GM18867 (cell line): ENCODE data around the gene MYL5.
"Not testable (repeated sequence)": the region's sequence is repeated elsewhere in the genome, so short reads cannot be mapped to it uniquely, and the experiment has no call there.

Source experiments
- ATAC-seq: cut with Tn5 transposase; IDR thresholded peaks from one replicate; pipeline ENCODE4 v1.9.1; 2021; ENCODE audit warnings: mild to moderate bottlenecking, moderate library complexity; ENCODE audit not compliant: unreplicated experiment

MYL5 gene

DNA sequence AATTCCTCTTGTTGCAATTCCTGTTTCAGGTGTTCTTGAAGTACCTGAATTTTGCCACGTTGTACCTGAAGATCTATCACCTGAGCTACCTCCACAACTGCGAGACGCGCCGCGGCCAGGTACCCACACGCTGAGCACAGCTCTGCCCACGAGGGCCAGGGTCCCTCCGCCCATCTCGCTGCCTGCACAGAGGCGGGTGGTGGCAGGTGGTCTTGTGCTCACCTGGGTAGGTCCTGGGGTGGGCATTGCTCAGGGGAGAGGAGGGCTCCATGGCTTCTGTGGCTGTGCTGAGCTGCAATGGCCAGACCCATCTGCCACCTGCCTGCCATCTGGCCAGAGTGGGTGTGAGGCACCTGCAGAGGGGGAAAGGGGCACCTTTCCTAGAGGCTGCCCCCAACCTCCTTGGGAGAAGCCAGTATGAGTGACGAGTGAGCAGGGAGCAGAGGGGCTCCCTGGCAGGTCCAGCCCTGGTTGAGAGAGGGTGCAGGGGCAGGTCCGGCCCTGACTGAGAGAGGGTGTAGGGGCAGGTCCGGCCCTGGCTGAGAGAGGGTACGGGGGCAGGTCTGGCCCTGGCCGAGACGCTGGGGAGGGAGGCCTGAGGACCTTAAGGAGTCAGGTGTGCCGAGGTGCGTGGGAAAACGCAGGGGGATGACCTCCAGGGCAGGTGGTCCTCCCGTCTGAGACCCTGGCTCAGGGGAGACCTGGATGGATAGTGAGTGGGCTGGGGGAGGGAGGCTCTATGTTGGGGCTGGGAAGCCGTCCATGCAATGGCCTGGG, 38.3 kb upstream of the MYL5 start:
- ATAC-seq: no peak

- ATAC-seq: no peak
Measured at GRCh38 chr4:636628-637159, 37.6 kb upstream of the MYL5 start.

DNA sequence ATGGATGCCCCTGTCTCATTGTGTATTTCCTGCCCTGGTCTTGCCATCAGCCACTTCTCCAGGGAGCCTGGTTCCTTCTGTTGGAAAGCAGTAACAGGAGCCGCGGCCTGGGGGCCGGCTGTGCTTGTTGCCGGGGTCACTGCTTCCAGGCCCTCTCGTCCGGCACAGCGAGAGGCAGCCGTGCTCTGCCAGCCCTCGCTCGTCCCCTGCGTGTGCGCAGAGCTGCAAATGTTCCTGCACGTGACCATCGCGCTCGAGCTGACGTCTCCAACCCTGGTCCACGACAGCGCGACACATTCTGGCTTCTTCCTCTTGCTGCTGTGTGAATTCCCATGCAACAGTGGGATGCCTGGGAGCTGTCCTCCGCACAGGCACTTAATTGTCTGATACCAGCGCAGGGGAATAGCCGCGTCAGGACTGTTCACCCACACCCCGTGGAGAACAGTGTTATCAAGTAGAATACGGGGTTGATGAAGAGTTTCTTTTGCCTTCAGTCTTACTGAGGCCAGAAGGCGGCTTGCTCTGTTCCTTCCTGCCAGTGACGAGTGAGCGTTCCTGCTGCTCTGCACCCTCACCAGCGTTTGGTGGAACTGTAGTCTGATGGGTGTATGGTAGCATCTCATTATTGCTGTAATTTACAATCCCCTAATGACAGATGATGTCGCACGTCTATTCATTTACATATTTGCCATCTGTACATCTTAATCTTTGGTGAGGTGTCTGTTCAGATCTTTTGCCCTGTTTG, 36.6 kb upstream of the MYL5 start:
- ATAC-seq: no peak

- ATAC-seq: not testable (repeated sequence)
Measured at GRCh38 chr4:642366-642765, 32.0 kb upstream of the MYL5 start.

DNA sequence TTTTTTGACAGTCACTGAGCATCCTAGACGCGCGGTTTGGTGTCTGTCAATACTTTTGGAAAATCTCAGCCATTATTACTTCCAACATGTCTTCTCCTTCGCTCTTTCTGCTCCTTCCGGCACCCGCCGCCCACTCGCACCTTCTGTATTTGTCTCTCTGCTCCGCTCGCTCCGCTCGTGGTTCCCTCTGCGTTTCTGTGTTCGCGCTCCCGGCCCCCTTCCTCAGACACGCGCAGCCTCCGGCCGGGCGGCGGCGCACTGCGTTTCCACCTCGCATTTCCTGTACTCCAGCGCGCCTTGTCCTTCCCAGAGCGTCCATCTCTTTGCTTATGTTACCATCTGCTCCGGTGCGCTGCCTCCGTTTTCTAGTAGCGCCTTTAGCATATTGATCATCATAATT, 27.9 kb upstream of the MYL5 start:
- ATAC-seq: no peak

DNA sequence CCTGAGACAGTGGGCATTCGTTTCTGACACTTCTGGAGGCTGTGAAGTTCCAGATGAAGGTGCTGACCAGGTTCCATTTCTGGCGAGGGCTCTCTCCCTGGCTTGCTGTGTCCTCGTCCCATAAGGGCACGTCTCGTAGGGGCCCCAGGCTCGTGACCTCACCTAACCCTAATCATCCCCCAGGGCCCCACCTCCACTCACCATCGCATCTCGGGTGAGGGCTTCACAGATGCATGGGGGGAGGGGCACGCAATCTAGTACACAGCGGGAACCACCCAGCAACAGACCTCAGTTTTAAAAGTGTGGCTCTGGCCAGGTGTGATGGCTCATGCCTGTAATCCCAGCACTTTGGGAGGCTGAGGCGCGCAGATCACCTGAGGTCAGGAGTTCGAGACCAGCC, 26.9 kb upstream of the MYL5 start:
- no peak for ATAC-seq

DNA sequence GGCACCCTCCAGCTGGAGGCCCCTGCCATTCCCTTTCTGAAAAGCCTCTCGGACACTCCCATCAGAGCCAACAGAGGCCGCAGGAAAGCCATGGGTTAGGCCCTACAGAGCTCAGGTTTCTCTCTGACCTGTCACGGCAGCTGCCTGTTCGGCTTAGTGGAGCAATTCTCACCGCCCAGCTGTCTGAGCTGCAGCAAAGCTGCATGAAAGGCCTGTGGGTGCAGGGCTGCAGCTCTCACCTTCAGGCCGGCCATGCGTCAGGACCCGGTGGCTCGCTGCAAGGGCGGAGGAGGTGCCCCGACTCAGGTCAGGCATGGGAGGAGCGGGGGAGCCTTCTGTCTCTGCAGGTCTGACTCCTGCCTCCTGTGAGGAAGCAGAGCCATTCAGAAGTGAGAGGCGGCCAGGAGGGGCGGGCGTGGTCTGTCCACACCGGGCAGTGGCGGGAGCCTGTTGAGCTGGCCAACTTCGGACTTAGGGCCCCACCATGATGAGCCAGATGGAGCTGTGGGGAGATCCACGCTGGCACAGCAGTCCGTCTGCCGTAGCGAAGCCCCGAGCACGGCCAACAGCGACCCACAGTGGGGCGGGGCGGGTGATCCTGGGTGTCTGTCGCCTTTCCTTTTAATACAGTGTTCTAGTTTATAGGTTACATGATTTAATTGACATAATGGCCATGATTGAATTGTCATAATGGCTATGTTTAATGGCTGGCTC, 25.6 kb upstream of the MYL5 start:
- ATAC-seq: no peak

DNA sequence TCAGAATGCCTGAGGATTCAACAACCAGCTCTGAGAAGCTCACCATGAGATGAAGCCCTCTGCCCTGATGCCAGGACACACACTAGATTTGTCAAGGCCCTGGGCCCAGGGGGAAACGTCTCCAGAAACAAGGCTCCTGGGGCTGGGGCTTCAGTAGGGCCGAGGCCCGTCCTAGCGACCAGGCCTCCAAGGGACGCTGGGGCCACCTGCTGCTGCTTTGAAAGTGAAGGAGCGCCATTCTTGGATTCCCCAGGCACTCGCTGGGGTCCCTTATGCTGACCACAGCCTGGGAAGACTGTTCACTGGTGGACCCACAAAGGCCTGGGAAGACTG, 25.1 kb upstream of the MYL5 start:
- no peak for ATAC-seq

DNA sequence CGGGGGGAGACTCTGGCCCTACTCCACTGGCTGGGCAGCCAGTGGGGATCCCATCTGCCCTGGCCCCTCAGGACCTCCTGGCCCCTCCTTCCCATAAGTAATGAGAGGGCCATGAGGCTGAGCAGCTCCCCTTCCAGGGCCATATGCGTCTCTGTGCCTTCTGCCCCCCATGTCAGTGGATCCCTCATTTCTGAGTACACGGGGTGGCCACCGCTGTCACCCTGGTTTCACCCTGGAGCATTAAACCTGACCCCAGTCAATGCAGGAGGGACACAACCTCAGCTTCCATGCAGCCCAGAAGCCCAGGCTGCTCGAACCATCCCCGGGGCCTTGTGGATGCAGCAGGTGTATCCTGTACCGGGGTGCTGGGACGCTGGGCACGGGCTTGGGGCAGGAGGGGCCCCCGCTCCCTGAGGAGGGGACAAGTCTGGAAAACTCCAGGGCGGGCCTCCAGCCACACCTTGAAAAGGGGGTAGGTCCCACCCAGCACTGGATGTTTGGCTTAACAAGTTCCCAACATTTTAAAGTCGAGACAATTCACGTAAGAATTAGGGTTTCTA, 24.5 kb upstream of the MYL5 start:
- no peak for ATAC-seq

DNA sequence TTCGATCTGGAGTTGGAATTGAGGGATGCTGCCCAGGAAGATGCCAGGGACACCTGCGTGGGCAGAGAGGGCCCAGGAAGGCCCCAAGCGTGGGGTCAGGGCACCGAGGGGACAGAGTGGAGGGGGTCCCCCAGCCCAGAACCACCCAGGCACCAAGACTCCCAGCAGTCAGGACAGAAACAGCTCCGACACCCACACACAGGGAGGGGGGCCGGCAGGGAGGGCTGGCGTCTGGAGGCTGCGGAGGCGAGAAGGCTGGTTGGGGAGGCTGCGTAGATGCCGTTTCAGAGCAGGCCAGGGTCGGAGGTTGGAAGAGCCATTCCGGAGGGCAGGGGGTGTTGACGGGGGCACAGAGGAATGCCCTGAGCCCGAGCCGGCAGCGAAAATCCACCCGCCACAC, 23.9 kb upstream of the MYL5 start:
- ATAC-seq: no peak

GRCh38 chr4:650951-651883, 23.1 kb upstream of the MYL5 start:
- no peak for ATAC-seq

DNA sequence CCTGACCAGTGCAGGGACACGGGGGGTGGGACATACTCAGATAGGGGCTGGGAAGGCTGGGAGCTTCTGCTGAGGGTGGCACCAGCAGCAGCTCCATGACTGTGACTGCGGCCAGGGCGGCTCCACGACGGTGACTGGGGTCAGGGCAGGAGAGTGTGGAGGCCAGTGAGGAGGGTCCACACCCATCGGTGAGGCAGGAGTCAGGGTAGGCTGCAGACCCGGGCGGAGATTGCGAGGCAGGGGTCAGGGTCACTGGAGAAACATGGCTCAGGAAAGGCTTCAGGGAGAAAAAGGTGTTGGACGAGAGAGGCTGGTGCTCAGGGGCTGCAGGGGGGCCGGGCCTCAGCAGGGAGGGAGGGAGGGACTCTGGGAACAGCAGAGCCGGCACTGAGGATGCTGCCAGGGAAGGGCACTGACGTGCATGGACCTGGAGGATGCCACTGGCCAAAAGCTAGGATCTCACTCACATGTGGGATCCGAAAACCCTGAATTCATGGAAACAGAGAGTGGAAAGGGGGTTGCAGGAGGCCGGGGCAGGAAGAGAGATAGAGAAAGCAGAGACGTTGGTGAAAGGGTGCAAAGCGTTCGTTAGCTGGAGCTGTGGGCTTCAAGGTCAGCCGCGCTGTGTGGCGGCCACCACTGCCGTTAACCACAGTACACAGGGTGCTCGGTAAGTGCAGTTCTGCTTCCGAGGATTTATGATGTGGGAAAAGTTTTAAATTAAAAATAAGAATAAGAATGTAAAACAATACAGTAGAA, 22.3 kb upstream of the MYL5 start:
- no peak for ATAC-seq

DNA sequence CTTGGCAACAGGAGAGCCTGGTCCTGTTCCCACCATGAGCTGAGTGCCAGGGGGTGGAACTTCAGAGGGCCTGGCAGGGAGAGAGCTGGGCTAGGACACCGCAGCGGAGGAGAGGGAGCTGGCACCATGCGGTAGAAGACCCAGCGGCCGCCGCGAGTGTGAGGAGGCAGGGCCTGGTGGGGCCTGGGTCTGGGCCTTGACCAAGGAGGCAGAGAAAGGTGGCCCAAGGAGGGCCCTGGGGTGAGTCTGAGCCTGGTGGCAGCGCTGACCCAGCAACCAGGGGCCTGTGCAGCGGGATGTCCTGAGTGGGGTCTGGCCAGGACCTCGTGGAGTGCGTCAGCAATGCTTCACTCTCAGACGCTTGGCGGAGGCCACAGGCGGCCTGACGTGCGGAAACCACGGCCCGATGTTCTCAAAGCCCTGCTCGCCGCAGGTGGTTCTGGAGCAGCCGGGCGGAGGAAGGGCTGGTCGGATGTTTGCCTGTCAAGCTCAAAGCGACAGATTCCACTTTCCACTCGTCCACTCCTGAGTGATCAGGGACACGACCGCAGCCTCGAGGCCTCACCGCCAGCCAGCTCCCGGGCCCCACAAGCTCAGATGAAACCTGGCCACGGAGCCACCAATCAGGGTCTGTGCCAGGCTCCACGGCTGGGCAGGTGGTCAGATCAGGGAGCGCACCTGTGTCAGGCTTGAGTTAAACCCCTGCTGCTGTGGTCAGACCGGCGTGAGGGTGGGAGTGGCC, 21.1 kb upstream of the MYL5 start:
- ATAC-seq: no peak

GRCh38 chr4:653831-654502, 20.4 kb upstream of the MYL5 start:
- no peak for ATAC-seq

GRCh38 chr4:654503-654845, 19.9 kb upstream of the MYL5 start:
- ATAC-seq: no peak

GRCh38 chr4:654871-655463, 19.4 kb upstream of the MYL5 start:
- ATAC-seq: no peak

DNA sequence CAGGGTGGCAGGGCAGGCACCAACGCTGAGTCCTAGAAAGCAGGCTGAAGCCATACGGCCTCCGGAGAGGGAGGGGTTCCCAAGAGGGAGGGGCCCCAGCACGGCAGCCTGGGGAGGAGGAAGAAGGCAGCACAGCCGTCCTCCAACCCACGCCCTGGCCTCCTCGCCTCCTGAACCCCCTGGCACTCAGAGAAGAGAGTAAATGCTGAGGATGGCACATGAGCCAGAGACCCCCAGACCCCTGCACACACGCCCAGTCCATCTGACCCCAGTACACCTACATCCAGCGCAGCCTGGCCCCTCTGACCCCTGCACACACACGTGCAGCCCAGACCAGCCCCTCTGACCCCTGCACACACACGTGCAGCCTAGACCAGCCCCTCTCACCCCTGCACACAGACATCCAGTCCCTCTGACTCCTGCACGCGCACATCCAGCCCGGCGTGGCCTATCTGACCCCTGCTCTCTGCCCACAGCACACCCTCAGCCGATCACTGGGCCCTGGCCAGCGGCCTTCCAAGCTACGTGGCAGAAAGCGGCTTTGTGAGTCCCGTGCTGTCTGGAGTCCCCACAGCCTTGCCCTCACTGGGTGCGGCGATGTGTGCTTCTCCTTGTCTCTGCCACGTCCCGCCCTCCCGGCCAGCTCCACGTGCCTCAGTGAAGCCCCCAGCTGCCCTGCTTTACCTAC, 18.7 kb upstream of the MYL5 start:
- ATAC-seq: no peak
